GM19455 (cell line): ENCODE results near the gene VSX2.

Experiments used
- ATAC-seq: cut with Tn5 transposase; IDR thresholded peaks from one replicate; pipeline ENCODE4 v1.9.1; 2021; ENCODE audit not compliant: unreplicated experiment

Gene VSX2

DNA sequence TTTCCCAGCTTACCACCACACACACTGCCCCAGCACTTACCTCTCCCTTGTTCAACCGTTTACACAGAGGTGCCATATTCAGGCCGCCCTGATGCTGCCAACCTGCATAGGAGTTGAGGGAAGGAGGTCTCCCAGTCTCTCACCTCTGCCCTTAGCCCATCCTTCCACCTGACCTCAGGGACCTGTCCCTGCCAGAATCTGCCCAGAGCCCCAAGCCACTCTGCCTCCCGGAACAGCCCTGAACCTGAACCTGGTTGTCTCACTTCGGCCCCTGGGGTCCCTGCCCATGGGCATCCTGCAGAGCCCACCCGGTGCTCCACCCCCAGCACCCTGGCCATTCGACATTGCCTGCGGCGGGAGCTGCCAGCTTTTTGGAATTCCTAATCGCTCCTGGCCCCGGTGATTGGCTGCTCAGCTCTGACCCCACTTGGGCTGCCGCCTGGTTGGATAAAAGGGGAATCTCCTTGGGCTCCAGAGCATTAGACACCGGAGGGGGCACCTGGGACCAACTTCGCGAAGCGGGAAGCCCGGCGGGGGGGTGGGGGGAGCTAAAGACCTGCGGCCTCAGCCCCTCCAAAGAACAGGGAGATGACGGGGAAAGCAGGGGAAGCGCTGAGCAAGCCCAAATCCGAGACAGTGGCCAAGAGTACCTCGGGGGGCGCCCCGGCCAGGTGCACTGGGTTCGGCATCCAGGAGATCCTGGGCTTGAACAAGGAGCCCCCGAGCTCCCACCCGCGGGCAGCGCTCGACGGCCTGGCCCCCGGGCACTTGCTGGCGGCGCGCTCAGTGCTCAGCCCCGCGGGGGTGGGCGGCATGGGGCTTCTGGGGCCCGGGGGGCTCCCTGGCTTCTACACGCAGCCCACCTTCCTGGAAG is at the start of gene VSX2:
TSS of gene VSX2 (plus strand) at position 476 of the 874 bp plus-strand sequence. CDS start at position 589, 113 bp downstream.
- ATAC-seq, result no peak

DNA sequence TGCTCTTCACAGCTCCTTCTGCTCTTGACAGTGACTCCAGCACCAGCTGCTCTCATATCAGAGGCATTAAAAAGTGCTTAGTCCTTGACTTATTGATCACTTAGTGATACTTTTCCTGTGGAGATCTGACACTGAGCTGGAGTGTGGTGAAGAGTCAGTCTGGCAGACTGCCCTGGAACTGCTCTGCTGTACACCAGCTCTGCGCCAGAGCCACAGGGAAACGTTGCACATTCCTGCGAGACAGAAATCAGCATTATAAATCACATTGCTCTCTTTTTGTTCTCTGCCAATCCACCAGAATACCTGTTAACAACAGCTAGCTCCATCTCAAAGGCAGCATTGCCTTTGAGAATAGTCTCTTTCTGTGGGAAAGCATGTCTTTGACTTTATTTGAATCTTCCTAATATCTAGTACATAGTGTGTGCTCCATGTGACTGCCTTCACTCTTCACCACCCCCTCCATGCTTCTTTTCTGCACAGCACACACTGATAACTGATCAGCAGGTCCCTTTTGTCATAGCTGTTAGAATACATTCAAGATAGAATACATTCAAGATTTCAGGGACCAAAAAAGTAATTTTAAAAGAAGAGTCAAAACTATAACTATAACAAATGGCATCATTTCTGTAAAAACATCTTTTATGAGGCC is 48.2 kb upstream of the VSX2 start:
- no peak for ATAC-seq

DNA sequence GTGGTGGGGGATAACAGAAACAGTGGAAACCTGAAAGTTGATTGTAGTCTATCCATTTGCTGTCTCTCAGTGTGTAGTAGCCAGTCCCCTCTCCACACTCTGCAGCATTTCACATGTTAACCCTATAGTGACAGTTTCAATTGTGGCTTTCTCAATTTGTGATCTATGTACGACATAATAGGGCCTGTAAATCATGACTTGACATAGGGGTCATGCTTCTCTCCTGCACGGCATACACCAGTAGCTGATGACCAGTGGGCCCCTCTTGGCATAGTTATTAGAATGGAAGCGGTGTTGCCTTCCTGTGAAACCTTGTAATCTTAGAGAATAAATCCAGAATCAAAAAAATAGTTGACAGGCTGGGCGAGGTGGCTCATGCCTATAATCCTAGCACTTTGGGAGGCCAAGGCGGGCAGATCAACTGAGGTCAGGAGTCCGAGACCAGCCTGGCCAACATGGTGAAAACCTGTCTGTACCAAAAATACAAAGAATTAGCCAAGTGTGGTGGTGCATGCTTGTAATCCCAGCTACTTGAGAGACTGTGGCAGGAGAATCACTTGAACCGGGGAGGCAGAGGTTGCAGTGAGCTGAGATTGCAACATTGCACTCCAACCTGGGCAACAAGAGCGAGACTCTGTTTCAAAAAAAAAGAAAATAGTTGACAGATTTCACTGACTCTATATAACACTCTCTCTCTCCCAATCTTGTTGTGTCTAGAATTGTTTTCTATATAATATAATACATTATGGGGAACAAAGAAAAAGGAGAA is 44.6 kb upstream of the VSX2 start:
- no peak for ATAC-seq

DNA sequence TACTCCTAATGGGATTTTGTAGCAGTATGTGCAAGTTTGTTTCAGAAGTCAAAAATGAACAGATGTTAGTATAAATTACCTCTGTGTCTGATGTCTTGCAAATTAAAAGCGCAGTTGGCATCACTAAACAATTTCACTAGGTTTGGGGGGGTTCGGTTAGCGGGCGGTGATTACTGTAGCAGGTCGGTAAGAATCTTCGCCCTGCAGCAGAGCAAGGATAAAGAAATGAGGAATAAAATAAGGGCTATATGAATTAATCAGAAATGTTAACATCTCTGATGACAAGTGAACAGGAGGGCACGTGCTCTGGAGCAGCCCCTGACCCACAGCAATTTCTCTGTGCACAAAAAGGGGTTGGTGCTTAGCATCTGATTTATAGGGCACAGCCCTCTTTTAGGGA is 43.6 kb upstream of the VSX2 start:
- no peak for ATAC-seq

DNA sequence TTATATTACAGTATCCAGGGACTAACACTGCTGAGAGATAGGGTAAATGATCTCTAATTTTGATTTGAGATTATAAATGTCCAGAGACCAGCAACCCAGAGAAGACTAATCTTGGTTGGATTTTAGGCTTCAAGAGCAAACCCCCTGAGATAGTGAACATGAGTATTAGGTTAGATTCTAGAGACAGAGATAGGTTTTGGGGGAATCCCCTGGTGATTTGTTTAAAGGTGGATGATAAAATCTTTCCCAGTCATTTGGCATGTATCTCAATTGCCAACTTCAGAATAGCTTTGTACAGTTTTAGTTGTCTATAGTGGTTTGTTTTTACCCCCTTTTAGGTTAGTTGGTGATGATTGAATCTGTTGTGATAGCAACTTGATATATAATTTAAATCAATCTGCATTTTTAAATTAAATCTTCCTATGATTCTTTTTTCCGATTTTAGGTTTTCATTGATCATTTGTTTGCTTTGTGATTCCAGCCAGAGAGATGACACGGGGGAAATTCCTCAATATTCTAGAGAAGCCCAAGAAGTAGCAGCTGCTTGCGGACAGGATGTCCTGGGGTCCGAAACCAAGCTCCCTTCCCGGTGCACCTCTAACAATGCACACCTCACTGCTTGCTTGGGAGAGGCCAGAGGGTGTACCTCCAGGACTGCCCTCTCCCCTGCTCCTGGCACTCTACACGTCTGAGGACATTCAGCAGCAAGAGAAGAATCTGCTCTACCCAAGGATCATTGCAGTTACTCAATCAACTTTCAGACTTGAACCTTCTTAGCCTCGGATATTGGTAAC is 40.6 kb upstream of the VSX2 start:
- ATAC-seq, result no peak

DNA sequence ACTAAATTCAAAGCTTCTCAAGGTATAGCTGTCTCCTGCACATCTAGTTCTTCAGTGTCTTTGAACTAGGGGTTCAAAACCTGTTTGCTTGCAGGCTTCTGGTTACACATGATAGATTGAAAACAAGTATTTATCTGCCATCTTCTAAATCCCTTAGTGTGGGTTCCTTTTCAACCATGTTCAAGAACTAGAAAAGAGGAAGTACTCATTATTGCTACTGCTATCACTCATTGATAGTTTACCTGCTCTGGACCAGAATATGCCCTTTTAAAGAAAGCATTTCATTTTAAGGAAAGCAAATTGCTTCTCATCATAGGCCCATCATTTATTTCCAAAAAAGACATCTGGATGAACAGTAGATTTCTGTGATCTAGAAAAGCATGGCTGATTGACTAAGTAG is 37.1 kb upstream of the VSX2 start:
- ATAC-seq, result no peak

DNA sequence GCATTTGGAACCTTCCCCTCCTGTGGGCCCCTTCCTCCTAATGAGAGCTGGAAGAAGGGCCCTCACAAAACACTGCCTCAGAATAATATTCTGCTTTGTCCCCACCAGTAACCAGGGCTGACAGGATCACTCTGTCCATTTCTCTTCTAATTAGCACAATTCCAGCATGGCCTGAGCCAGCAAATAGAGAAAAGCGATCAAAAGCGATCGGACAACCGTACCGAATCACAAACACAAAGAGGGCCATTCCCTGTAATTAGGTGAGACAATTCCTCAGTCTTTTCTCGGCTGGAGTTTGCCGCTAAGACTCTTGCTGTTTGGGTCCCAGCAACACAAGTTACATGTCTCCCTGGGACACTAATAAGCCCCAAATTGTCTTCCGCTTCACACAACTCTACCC is 35.6 kb upstream of the VSX2 start:
- no peak for ATAC-seq

DNA sequence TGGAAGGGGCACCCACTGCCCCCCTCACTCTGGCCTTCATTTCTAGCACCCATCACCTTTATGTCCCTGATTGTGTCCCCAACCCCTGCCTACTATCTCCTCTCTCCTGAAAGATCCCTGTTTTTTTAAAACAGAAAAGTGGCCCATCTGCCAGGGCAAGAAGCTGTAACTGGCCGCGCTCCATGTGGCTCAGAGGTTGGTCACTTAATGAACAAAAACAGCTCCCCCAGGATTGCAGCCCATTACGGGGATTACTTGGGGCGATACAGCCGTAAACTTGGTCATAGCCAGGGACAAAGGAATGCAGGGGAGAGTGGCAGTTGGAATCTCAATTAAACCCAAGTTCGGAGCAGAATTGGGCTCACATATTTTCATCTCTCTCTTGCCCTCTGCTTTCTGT is 34.8 kb upstream of the VSX2 start:
- ATAC-seq, result no peak

DNA sequence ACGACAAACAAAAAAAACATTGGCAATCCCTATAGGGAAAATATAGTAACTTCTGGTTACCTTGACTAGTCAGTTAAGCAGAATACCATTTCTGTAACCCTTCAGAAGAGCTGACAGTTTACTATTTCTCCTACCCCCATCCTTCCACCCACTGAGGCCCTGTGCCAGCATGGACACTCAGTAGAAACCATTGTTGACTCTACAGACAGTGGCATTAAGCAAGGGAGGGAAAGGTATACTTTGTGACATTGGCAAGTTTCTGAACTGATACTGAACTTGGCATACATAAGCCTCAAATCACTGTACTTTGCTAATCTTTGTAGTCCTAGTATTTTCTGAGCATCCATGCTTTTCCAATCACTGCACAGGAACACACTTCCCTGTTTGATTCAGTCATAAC is 33.4 kb upstream of the VSX2 start:
- ATAC-seq, result no peak

DNA sequence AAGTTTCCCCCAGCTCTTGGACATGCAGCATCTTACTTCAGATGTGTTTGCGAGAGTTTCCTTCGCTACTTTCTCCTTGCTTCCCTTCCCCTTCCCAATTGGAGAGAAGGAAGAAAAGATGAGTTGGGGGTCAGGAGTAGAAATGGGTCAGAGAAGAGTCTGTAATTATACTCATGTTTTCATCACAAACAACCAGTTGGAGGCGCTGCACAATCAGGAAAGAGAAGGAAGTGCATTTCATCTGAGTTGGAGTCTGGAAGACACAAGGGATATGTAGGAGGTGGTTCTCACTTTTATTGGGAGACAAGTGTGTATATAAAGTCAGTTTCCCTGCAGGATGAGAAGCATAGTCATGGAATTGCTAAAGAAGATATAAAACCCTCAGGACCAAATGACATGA is 31.3 kb upstream of the VSX2 start:
- ATAC-seq, result no peak

DNA sequence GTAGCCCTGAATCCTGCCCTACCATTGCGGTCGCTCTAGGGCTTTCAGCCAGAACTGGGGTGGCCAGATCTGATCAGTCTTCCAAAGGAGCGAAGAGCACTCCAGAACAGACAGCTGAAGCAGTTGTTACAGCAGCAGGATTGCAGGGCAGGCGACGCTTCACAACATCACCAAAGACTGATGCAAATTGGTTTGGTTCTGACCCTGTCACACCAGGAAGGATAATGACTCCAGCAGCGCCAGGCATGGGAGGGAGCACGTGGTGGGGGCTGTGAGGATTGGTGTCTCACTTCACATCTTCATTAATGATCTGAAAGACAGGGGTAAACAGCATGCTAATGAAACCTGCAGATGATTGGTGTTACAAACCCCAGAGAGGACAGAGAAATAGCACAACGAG is 30.6 kb upstream of the VSX2 start:
- no peak for ATAC-seq

DNA sequence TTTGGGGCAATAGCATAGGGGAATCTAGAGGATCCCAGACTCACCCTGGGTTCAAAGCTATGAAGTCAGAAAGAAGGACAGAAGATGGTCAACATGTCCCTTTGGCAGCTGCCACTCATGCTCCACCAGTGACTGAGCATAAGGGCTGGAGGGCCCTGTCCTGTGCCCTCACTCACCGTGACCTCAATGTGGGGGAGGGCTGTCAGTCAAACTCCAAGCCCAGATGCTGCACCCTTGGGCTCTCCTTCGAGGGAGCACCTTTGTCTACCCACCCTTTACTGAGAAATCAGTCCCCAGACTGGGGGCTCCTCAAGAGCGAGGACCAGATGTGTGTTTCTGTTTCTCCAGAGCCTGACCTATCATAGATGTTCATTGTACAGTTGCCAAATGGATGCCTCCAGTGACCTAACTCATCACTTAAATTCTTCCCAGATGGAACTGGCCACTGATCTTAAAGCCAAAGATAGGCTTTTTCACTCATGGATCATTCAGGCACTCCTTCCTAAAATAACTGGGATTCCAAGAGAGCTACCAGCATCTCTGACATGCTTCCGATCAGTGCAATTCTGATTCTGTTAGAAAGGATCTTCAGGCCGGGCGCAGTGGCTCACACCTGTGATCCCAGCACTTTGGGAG is 27.2 kb upstream of the VSX2 start:
- ATAC-seq, result no peak

DNA sequence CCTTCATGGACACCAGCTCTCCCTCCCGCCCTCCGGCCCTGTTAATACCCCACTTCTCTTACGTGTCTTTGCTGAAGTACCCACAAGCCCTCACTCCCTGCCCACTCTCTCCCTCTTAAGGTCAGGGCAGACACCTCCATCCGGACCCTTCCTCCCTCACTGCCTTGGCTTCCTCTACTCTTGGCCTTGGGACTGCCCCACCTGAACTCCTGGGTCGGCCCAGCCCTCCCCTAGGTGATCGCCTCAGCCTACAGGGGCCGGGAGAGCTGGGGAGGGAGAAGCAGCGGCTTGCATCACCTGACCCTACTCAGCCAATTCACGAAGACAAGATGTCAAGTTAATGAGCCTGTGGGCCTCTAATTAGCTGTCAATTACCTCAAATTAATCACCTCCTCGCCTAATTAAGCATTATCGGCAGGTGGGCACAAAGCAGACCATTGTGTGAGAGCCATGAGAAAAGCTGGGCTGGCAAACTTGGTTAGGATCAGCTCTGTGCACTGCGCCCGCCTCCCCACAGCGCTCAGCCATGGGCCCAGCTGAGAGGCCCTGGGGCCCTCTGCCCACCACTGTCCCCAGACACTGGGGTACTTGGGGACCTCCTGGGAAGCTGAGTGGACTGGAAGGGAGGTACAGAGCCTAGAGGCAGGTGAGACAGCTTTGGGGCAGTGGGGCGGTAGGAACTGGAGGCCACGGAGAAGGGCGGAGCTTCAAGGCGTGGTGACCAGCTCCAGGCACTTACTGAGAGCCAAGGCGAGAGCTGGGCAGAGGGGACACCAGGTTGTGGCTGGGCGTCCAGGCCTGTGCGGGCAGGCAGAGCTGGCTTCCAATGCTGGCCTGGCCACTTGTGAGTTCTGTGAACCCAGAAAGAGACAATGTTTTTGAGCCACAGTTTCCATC is 25.1 kb upstream of the VSX2 start:
- no peak for ATAC-seq

DNA sequence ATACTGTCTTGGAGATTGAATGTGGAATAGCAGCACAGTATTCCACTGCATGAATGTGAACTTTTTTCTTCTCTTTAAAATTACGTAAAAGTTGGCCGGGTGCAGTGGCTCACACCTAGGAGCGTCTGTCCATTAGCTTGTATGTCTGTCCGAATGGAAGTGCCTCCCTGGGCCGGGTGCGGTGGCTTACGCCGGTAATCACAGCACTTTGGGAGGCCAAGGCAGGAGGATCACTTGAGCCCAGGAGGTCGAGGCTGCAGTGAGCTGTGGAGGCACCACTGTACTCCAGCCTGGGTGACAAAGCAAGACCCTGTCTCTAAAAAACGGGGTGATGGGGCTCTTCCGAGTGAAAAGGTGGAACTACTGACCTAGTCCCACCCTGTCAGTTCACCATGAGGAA is 22.6 kb upstream of the VSX2 start:
- no peak for ATAC-seq

DNA sequence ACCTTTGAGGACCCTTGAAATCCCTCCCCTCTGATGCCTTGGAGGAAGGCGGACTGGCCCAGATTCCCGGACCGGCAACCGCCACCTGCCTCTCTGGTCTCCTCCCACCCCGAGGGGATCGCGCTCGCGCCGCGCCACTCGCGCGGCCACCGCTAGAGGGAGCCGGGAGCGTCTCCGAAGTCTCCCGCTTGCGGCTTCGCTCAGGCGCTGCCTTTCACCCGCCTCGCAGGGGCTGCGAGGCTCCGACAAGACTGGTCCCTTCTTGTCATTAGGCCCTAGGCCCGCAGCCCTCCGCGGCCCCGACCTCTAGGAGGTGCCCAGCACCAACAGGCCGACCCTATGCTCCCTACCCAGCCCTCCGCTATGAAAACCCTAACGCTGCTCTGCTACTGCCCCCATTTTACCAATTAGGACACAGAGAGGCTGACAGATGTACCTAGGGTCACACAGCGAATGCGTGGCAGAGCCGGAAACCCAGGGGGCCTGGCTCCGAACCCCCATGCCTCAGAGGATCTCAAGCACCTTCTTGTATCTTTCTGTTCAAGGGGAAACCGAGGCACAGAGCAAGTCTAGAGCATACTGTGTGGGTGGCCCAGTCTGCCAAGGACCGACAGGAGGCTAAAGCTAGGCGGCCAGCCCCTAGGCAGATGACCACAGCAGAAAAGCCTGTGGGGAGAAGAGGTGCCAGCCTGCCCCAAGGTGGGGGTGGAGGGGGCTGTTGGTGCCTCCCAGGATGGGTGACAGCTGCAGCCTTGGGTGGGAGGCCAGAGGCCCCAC is 21.4 kb upstream of the VSX2 start:
- ATAC-seq, result no peak

DNA sequence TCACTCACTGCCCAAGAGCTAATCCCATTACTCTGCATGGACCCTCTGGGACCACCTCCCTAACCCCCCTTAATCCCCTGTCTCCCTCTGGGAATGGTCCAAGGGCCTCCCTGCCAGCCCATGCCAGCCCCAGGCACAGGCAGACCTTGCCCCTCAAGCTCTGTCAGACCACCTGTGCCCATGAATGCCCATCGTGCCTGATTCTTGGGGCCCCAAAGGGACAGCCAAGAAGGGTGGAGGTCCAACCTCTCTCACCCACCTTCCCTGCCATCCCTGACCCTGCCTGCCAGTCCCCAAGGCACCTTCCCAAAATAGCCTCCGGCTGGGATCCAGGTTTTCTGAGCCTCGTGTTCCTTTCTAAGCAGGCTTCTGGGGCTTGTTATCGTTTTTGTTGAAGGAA is 20.8 kb upstream of the VSX2 start:
- ATAC-seq, result no peak

DNA sequence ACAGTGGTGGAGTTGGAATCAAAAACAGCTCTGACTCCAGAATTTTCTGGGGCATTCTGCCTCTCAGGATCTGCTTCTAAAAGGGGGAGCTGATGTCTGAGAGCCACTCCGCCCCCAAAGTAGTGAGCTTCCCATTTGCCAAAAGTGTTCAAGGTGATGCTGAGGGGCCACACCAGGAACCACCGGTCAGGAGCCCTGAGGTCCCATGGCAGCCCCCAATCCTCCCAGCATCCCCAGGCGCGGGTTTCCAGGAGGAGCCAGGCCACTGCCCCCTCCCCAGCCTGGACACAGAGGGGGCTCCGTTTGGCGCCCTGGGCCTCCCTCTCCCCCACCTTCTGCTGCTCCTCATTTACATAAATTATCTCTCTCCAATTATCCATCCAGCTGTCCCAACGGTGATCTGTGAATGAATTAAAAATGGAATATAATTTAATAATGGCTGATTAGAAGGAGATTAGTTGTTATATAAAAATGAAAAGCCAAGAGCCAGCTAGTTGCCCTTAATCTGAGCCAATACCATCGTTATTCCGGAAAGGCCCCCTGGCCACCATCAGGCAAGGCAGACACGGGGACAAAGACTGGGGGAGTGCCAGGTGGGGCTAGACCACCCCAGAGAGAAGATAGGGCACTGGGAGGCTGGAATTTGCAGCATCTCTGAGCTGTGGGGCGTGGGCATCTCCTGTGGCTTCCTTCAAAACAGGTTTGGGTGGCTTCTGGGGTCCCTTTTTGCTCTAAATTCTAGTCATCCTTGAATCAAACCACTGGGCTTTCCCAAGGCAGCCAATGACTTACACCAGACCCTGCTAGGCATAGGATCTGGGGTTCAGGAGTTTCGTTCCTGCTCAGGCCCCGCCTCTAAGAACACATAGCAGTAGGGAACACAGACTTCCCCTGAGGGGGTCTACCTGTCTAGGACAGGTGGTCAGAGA is 19.7 kb upstream of the VSX2 start:
- no peak for ATAC-seq

DNA sequence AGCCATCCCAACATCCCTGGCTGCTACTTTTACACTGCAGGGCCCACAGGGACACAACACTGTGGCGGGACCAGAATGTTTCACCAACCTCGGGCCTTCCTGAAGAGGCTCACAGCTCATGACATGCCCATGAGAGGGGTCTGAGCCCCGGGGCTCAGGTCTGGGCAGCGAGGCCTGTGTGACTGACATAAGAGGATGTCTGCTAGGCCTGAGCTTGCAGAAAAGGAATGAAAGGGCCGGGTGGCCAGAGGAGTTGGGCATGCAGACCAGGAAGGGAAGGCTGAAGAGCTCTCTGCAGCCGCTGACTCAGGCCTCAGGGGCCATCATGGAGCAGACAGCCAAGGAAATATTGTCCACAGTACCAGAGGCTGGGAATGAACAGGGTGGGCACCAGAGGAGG is 18.3 kb upstream of the VSX2 start:
- no peak for ATAC-seq
